K562 (cell line): ENCODE data around the gene ARID3A. TPM values are rescaled to one million over a fixed set of nuclear protein-coding genes. Genes with fewer than 3 reads are reported as not detected.
A peak's percentile ranks its signal among the peaks of the same experiment; 100 is the strongest.

Source experiments
- ARNT ChIP-seq, 2 experiments: fragments of 450-650 bp; IDR thresholded peaks; 2 replicates each; pipeline ENCODE4 v1.6.1; 2016; ENCODE audit warnings: mild to moderate bottlenecking in 1 of 2
- BACH1 ChIP-seq: fragments of 200-800 bp; sonication (Bioruptor generic); IDR thresholded peaks from 2 replicates; pipeline ENCODE4 v1.6.1; 2016; ENCODE audit warnings: missing genetic modification characterization, missing compliant biosample characterization
- BRF1 ChIP-seq: IDR thresholded peaks from 3 replicates; pipeline ENCODE4 v1.6.1; 2011; ENCODE audit warnings: borderline replicate concordance, mild to moderate bottlenecking; ENCODE audit not compliant: insufficient read length; ENCODE audit errors: extremely low read depth
- DACH1 ChIP-seq: fragments of 450-650 bp; IDR thresholded peaks from 2 replicates; pipeline ENCODE4 v1.6.1; 2018; ENCODE audit not compliant: partially characterized antibody
- E4F1 ChIP-seq: fragments of 250-450 bp; sonication (Bioruptor Pico); IDR thresholded peaks from 2 replicates; pipeline ENCODE4 v1.5.0; 2021; ENCODE audit warnings: mild to moderate bottlenecking, borderline replicate concordance
- ELF1 ChIP-seq: fragments of 200-800 bp; sonication (Bioruptor generic); IDR thresholded peaks from 2 replicates; pipeline ENCODE4 v1.6.1; 2016; ENCODE audit warnings: missing genetic modification characterization, missing compliant biosample characterization
- FOS ChIP-seq: IDR thresholded peaks from 3 replicates; pipeline ENCODE4 v1.6.1; 2011; ENCODE audit not compliant: insufficient read length; ENCODE audit errors: extremely low read depth
- FOXA3 ChIP-seq, 2 experiments: fragments of 450-650 bp in 1 of 2; sonication (generic) in 1 of 2; formaldehyde crosslinking; IDR thresholded peaks in 1 of 2; conservative IDR thresholded peaks in 1 of 2; 2 replicates each; pipeline versions ENCODE4 v1.4.0 to v1.8.0; 2020 to 2022; ENCODE audit warnings: mild to moderate bottlenecking in 2 of 2, missing genetic modification reagents in 1 of 2
- FOXP1 ChIP-seq: sonication (generic); formaldehyde crosslinking; IDR thresholded peaks from 2 replicates; pipeline ENCODE4 v1.8.0; 2022; ENCODE audit warnings: mild to moderate bottlenecking, missing genetic modification reagents
- GABPB2 ChIP-seq: fragments of 250-450 bp; sonication (Bioruptor Pico); conservative IDR thresholded peaks from 2 replicates; pipeline ENCODE4 v1.5.1; 2021; ENCODE audit warnings: mild to moderate bottlenecking
- HEY1 ChIP-seq: fragments of 250-450 bp; sonication (Bioruptor Pico); IDR thresholded peaks from 2 replicates; pipeline ENCODE4 v1.5.0; 2020; ENCODE audit warnings: mild to moderate bottlenecking, moderate library complexity, borderline replicate concordance
- KAT8 ChIP-seq: fragments of 450-650 bp; IDR thresholded peaks from 2 replicates; pipeline ENCODE4 v1.6.1; 2016; ENCODE audit warnings: low read depth, mild to moderate bottlenecking
- LEF1 ChIP-seq: fragments of 450-650 bp; IDR thresholded peaks from 2 replicates; pipeline ENCODE4 v1.6.1; 2016; ENCODE audit warnings: mild to moderate bottlenecking
- MCM5 ChIP-seq: fragments of 450-650 bp; IDR thresholded peaks from 2 replicates; pipeline ENCODE4 v1.6.1; 2016; ENCODE audit warnings: low read depth
- NFIX ChIP-seq: fragments of 250-450 bp; sonication (Bioruptor Pico); IDR thresholded peaks from 2 replicates; pipeline ENCODE4 v1.4.0; 2020; ENCODE audit warnings: low read depth, mild to moderate bottlenecking, moderate library complexity
- NR0B1 ChIP-seq: fragments of 450-650 bp; IDR thresholded peaks from one replicate; pipeline ENCODE4 v1.6.1; 2018; ENCODE audit warnings: mild to moderate bottlenecking, moderate library complexity; ENCODE audit not compliant: partially characterized antibody
- SAFB2 ChIP-seq: fragments of 200-400 bp; formaldehyde crosslinking; IDR thresholded peaks from 2 replicates; pipeline ENCODE4 v1.6.1; 2018; ENCODE audit warnings: borderline replicate concordance, low read length, low read depth, moderate library complexity; ENCODE audit not compliant: severe bottlenecking
- SNIP1 ChIP-seq: fragments of 450-650 bp; IDR thresholded peaks from 2 replicates; pipeline ENCODE4 v1.7.1; 2017; ENCODE audit warnings: low read depth, mild to moderate bottlenecking
- SP1 ChIP-seq: sonication (generic); formaldehyde crosslinking; IDR thresholded peaks from 2 replicates; pipeline ENCODE4 v1.8.1; 2022; ENCODE audit warnings: mild to moderate bottlenecking, missing genetic modification reagents
- STAG1 ChIP-seq: sonication (generic); formaldehyde crosslinking; IDR thresholded peaks from 2 replicates; pipeline ENCODE4 v1.5.0; 2020; ENCODE audit warnings: missing genetic modification reagents, borderline replicate concordance
- TAF15 ChIP-seq: fragments of 200-400 bp; formaldehyde crosslinking; IDR thresholded peaks from 2 replicates; pipeline ENCODE4 v1.6.1; 2017; ENCODE audit warnings: mild to moderate bottlenecking, low read depth, low read length, moderate library complexity
- ZC3H4 ChIP-seq: sonication (generic); formaldehyde crosslinking; IDR thresholded peaks from 2 replicates; pipeline ENCODE4 v1.9.0; 2021; ENCODE audit warnings: missing genetic modification reagents, borderline replicate concordance
- ZNF347 ChIP-seq: fragments of 450-650 bp; formaldehyde crosslinking; IDR thresholded peaks from 2 replicates; pipeline ENCODE4 v1.4.0; 2020; ENCODE audit warnings: low read depth, mild to moderate bottlenecking, moderate library complexity
- ZNF583 ChIP-seq: fragments of 250-450 bp; sonication (Bioruptor Pico); IDR thresholded peaks from 2 replicates; pipeline ENCODE4 v1.4.0; 2020
- polyA plus RNA-seq, 8 experiments: library from polyadenylated mRNA; depleted of rRNA in 4 of 8; stranded (reverse) in 5 of 8; unstranded in 3 of 8; fragments of >200 nt; fragmentation: Nextera tagmentation in 2 of 8; fragmentation: Illumina TruSeq in 1 of 8; extraction: Ambion mirVana in 2 of 8; extraction: Trizol in 1 of 8; gene quantifications; 2 replicates each; pipeline versions ENCODE4 v1.2.1 to v1.2.3, GENCODE V29; 2011 to 2014; ENCODE audit warnings: inconsistent platforms in 1 of 8, missing spikeins in 1 of 8
- total RNA-seq, 7 experiments: library from RNA; depleted of rRNA in 6 of 7; stranded (reverse); fragments of >200 nt in 6 of 7; fragmentation: Illumina TruSeq in 2 of 7; extraction: Trizol in 2 of 7; gene quantifications; 2 replicates each; pipeline versions ENCODE4 v1.2.1 to v1.2.3, GENCODE V29; 2011 to 2021; ENCODE audit warnings: low replicate concordance in 1 of 7

The ARID3A gene
- total and polyA plus RNA-seq, 9 of the 15 experiments (the other 6 are each of a cell fraction or from before 2014, with no cell fraction given), result 1.4 to 118 (median 31.2) TPM

GRCh38 chr19:892894-893689, 32.7 kb upstream of the ARID3A start, which contains the start of the genes MED16 and RNU6-9 (continued):
- TF ChIP-seq NR0B1 (no peak), BACH1 (tag) (no peak), FOXA3 (CRISPR knock-in tag; conservative IDR thresholded peaks at IDR 0.05 in 1 of 2, IDR thresholded peaks at IDR 0.05 in 1 of 2) (peak in 1 of 2 experiments; percentile 63; a peak in 2 of 4 replicates), GABPB2 (CRISPR knock-in tag) (no peak), HEY1 (CRISPR knock-in tag) (no peak), ARNT (IDR thresholded peaks at IDR 0.05) (peak; percentile 78 to 89; a peak in 3 of 4 replicates), FOS (no peak), DACH1 (no peak), SP1 (CRISPR knock-in tag) (peak; percentile 90), FOXP1 (CRISPR knock-in tag) (peak; percentile 35; the same call in 1 of the 2 replicates), TAF15 (no peak), STAG1 (CRISPR knock-in tag) (no peak), ZC3H4 (no peak), ELF1 (tag) (no peak), SAFB2 (no peak), LEF1 (no peak), E4F1 (no peak), ZNF583 (no peak), NFIX (CRISPR knock-in tag) (no peak), SNIP1 (no peak), BRF1 (no peak), ZNF347 (CRISPR knock-in tag) (no peak), MCM5 (no peak), KAT8 (no peak)
